DND-41 (cell line): ENCODE measurements around the gene NMB.

Source experiments
- CTCF ChIP-seq: IDR thresholded peaks from 2 replicates; pipeline ENCODE4 v1.5.1; 2012; ENCODE audit warnings: borderline replicate concordance, low read length, moderate library complexity, mild to moderate bottlenecking; ENCODE audit not compliant: poor library complexity, severe bottlenecking; ENCODE audit errors: extremely low read depth
- EZH2 ChIP-seq: IDR thresholded peaks from 3 replicates; pipeline ENCODE4 v1.6.1; 2012; ENCODE audit warnings: borderline replicate concordance, low read depth, mild to moderate bottlenecking, moderate library complexity, low read length, inconsistent platforms; ENCODE audit not compliant: severe bottlenecking

GRCh38 chr15:84633311-84634227, 24.4 kb downstream of the NMB start:
- TF ChIP-seq CTCF (no peak), EZH2 (no peak)
